HepG2 (cell line): ENCODE measurements around the gene LRRN1. TPM values are rescaled to one million over a fixed set of nuclear protein-coding genes. Genes with fewer than 3 reads are reported as not detected.
"Not testable (repeated sequence)": the region's sequence is repeated elsewhere in the genome, so short reads cannot be mapped to it uniquely, and the experiment has no call there.

Source experiments
- ATAC-seq: fragments of 200-7000 bp; cut with Tn5 transposase; 3 replicates; pipeline ENCODE4 v1.9.1; 2020; ENCODE audit warnings: mild to moderate bottlenecking, moderate library complexity
- BruUV-seq: library from RNA; stranded (reverse); fragments of 400-500 nt; replicated peaks from 2 replicates; lab custom pipeline; 2021; lab: Mats Ljungman, UMichigan
- CTCF ChIA-PET: fragments of 300-600 bp; formaldehyde crosslinking; extraction: SDS; loops from one replicate; lab custom pipeline; 2021; ENCODE audit warnings: low total read pairs, inconsistent platforms, low intra/inter-chr PET ratio; lab: Yijun Ruan, JAX
- POLR2A ChIA-PET: fragments of 350-600 bp; sonication (Branson Sonifier 250); formaldehyde crosslinking; loops from one replicate; lab custom pipeline; 2020; ENCODE audit warnings: antibody characterized with exemption, inconsistent platforms; lab: Yijun Ruan, JAX
- DNase-seq: peaks from one replicate; pipeline ENCODE4 v3.0.0-alpha.2; 2015; ENCODE audit warnings: low spot score
- FAIRE-seq: peaks from 3 replicates; lab custom pipeline; 2011; peaks lifted over from hg19 to GRCh38; lab: Jason Lieb, UNC
- H2AFZ ChIP-seq: one replicate; pipeline ENCODE4 v1.6.1; 2011; ENCODE audit warnings: low read length, inconsistent platforms
- H3K27ac ChIP-seq: fragments of 300-600 bp; 3 replicates; pipeline ENCODE4 v1.8.0; 2011; ENCODE audit warnings: mixed run types, mild to moderate bottlenecking, mixed read lengths, low read length, inconsistent platforms; ENCODE audit not compliant: insufficient read depth; ENCODE audit errors: extremely low read length
- H3K27me3 ChIP-seq, 2 experiments: fragments of 200-600 bp in 1 of 2; 2 replicates in 1 of 2; 3 replicates in 1 of 2; pipeline versions ENCODE4 v1.6.0 to v1.8.0; 2011; ENCODE audit warnings: low read length in 2 of 2, mild to moderate bottlenecking in 2 of 2, moderate library complexity in 2 of 2, inconsistent platforms in 1 of 2; ENCODE audit not compliant: insufficient read depth in 2 of 2, control insufficient read depth in 1 of 2
- H3K36me3 ChIP-seq, 2 experiments: fragments of 200-600 bp in 1 of 2; replicated peaks in 1 of 2; 2 replicates in 1 of 2; 3 replicates in 1 of 2; pipeline versions ENCODE4 v1.5.1 to v1.8.0; 2011; ENCODE audit warnings: low read length in 2 of 2, inconsistent platforms in 1 of 2; ENCODE audit not compliant: insufficient read depth in 2 of 2, control insufficient read depth in 1 of 2
- H3K4me1 ChIP-seq: 2 replicates; pipeline ENCODE4 v1.5.1; 2012; ENCODE audit warnings: low read length, inconsistent platforms; ENCODE audit not compliant: insufficient read depth
- H3K4me2 ChIP-seq: 2 replicates; pipeline ENCODE4 v1.6.0; 2011; ENCODE audit warnings: low read depth, low read length, inconsistent platforms
- H3K4me3 ChIP-seq, 3 experiments: fragments of 200-600 bp in 1 of 3; sonication (generic), shearing (Covaris generic) in 1 of 3; replicated peaks in 1 of 3; 2 replicates each; pipeline ENCODE4 v1.5.1; 2011 to 2016; ENCODE audit warnings: low read length in 3 of 3, inconsistent platforms in 2 of 3, low read depth in 2 of 3, mild to moderate bottlenecking in 2 of 3, control low read depth in 1 of 3, mixed read lengths in 1 of 3; ENCODE audit not compliant: insufficient read depth in 1 of 3
- H3K79me2 ChIP-seq: one replicate; pipeline ENCODE4 v1.6.1; 2011; ENCODE audit warnings: low read length, inconsistent platforms; ENCODE audit not compliant: insufficient read depth
- H3K9ac ChIP-seq: 2 replicates; pipeline ENCODE4 v1.6.0; 2011; ENCODE audit warnings: mild to moderate bottlenecking, low read depth, low read length, inconsistent platforms; ENCODE audit not compliant: insufficient read depth
- H3K9me3 ChIP-seq: 2 replicates; pipeline ENCODE4 v1.5.1; 2012; ENCODE audit warnings: mild to moderate bottlenecking, low read length
- H4K20me1 ChIP-seq: 2 replicates; pipeline ENCODE4 v1.6.0; 2011; ENCODE audit warnings: inconsistent platforms, mild to moderate bottlenecking, low read length, moderate library complexity; ENCODE audit not compliant: insufficient read depth
- ATF7 ChIP-seq, 2 experiments: fragments of 450-650 bp in 1 of 2; sonication (generic) in 1 of 2; formaldehyde crosslinking in 1 of 2; IDR thresholded peaks; 2 replicates each; pipeline versions ENCODE4 v1.4.0 to v1.6.1; 2016 to 2020; ENCODE audit warnings: antibody characterized with exemption in 1 of 2, mild to moderate bottlenecking in 1 of 2, missing genetic modification reagents in 1 of 2
- REXO4 ChIP-seq: sonication (generic); formaldehyde crosslinking; IDR thresholded peaks from 2 replicates; pipeline ENCODE4 v1.8.0; 2022; ENCODE audit warnings: missing genetic modification reagents, mild to moderate bottlenecking, borderline replicate concordance
- ZIK1 ChIP-seq: sonication (generic); formaldehyde crosslinking; IDR thresholded peaks from 2 replicates; pipeline ENCODE4 v1.5.0; 2020; ENCODE audit warnings: mild to moderate bottlenecking, low read depth, missing genetic modification reagents, borderline replicate concordance
- WGBS: methylation state at CpG from one replicate; pipeline ENCODE4 v1.1.6; 2017; ENCODE audit warnings: low lambda C conversion rate; 5-methylcytosine and 5-hydroxymethylcytosine counted together
- in situ Hi-C: cut with HindIII; loops from 2 replicates; pipeline ENCODE4 v1.10.0; 2017; ENCODE audit warnings: low pct_unique_long_range_greater_than_20kb; ENCODE audit not compliant: extremely low pct_ligation_motif_present
- intact Hi-C: fragments of 100-400 bp; cut with micrococcal nuclease; formaldehyde crosslinking; loops from one replicate; pipeline ENCODE4 v1.10.0; 2022; ENCODE audit not compliant: unreplicated experiment
- polyA plus RNA-seq, 8 experiments: library from polyadenylated mRNA; depleted of rRNA in 3 of 8; stranded (reverse) in 7 of 8; unstranded in 1 of 8; fragments of >200 nt; fragmentation: Illumina TruSeq in 4 of 8; extraction: Trizol in 4 of 8; gene quantifications; 2 replicates each; pipeline versions ENCODE4 v1.2.1 to v1.2.3, GENCODE V29; 2011 to 2016; ENCODE audit warnings: low read depth in 4 of 8, missing spikeins in 1 of 8, mixed read lengths in 1 of 8; ENCODE audit not compliant: insufficient read depth in 1 of 8
- total RNA-seq, 5 experiments: library from RNA; depleted of rRNA; stranded (reverse); fragments of >200 nt; fragmentation: Illumina TruSeq; extraction: Trizol; gene quantifications; 2 replicates each; pipeline ENCODE4 v1.2.3, GENCODE V29; 2016; ENCODE audit warnings: low read depth in 1 of 5

Gene LRRN1
- total and polyA plus RNA-seq, 2 of the 13 experiments (the other 11 are each of a cell fraction or from before 2014, with no cell fraction given), result not detected

DNA sequence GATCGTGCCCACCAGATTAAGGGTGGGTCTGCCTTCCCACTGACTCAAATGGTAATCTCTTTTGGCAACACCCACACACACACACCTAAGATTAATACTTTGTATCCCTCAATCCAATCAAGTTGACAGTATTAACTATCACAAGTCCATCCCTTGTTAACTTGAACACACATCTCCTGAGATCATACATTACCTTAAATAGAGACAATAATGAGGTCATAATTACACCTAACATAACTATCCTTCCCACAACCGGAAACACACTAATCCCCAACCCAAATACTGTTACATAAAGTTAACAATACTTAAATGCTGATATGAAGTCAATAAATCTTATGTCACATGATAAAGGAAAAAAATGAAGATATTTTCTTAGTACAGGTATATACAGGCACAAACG is 29.2 kb downstream of the LRRN1 start:
- H4K20me1 ChIP-seq; H3K36me3 ChIP-seq; BruUV-seq; H3K9me3 ChIP-seq; H3K4me3 ChIP-seq; H3K27me3 ChIP-seq; intact Hi-C loops; FAIRE-seq; H3K9ac ChIP-seq; H3K4me2 ChIP-seq; H3K79me2 ChIP-seq; POLR2A ChIA-PET; H3K27ac ChIP-seq; in situ Hi-C loops; CTCF ChIA-PET; ATAC-seq; H2AFZ ChIP-seq; H3K4me1 ChIP-seq; DNase-seq; TF ChIP-seq ATF7 (CRISPR knock-in tag; IDR thresholded peaks at IDR 0.05): not testable (repeated sequence)
- TF ChIP-seq ATF7 (IDR thresholded peaks at IDR 0.05), result peak; percentile 71
- WGBS, result 2% methylated on average over 3 of the region's 3 CpGs

DNA sequence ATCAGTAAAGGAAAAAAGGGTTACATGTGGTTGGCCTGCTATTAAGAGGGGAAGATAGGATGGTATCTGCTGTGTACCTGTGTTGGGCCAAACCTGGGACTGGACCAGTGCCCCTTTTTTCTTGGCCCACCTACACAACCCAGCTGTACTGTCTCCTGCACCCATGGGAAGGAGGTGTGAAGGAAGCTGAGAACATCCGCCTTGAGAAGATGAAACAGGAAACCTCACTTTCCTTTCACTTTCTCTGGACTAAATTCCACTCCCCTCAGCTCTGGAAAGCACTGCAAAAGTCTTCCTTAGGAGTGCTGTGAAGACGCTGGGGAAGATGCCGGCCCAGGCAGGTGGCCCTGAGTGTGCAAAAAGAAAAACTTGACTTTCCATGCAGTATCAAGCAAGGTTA is 37.6 kb downstream of the LRRN1 start:
- no peak overlapping the region for H3K4me3 ChIP-seq
- no peak for FAIRE-seq
- no peak overlapping the region for H2AFZ ChIP-seq
- H3K36me3 ChIP-seq, result no peaks in the 10 kb centered on the region
- H3K27me3 ChIP-seq, result no peaks in the 10 kb centered on the region
- TF ChIP-seq REXO4 (CRISPR knock-in tag) (no peak), ZIK1 (no peak)
- H3K9ac ChIP-seq, result no peak overlapping the region
- WGBS, result 17% methylated on average over 3 of the region's 3 CpGs
- intact Hi-C loops, result no loop called here
- no peak overlapping the region for H3K4me2 ChIP-seq
- ChIA-PET POLR2A (no interaction called here), CTCF (no interaction called here)
- no peaks in the 10 kb centered on the region for H3K4me1 ChIP-seq
- DNase-seq, result no peak
- H3K9me3 ChIP-seq, result peaks cover 14% of the 10 kb centered on the region
- ATAC-seq, result no peak
- H3K79me2 ChIP-seq, result no peaks in the 10 kb centered on the region
- in situ Hi-C loops, result no loop called here
- BruUV-seq, result no TSS peak
- H4K20me1 ChIP-seq, result no peaks in the 10 kb centered on the region
- H3K27ac ChIP-seq, result no peak overlapping the region
